ENCODE measurements around the gene OR4C11. TPM values are rescaled to one million over a fixed set of nuclear protein-coding genes. Genes with fewer than 3 reads are reported as not detected.

Gene OR4C11, protein sequence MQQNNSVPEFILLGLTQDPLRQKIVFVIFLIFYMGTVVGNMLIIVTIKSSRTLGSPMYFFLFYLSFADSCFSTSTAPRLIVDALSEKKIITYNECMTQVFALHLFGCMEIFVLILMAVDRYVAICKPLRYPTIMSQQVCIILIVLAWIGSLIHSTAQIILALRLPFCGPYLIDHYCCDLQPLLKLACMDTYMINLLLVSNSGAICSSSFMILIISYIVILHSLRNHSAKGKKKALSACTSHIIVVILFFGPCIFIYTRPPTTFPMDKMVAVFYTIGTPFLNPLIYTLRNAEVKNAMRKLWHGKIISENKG
- total RNA-seq (not detected), polyA plus RNA-seq (not detected), total RNA-seq (not detected)

DNA sequence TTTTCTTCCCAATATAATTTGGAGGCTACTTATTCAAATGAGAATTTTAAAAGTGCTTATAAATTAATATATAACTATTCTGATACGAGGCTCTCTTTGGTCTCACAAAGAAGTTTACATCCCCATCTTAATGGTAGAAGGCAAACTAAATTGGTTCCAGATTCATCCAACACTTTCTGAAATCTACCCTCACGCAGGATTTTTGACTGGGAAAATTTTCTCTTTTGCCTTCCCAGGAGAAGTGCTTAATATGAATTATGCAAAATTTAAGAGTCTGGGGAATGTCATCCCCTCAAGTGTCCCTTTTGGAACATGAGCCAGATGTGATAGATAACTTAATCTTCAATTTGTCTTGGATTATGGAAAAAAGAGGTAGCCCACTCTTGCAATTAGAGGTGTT, at the start of gene OR4C11:
OR4C11 (minus strand) TSS at position 101 of the 400 bp plus-strand sequence. CDS start 3,272 bp downstream, outside the sequence.
- intact Hi-C loops (cut with micrococcal nuclease): no loop called here
- no peak for ATAC-seq
- Mint-ChIP-seq H3K9me3 (peaks cover 0 to 28% (median 9%) of the 10 kb centered on the region in 11 donors), H3K4me3 (no peak within 1 kb of the TSS), H3K27me3 (no peaks in the 10 kb centered on the region), H3K36me3 (no peaks in the 10 kb centered on the region), H3K4me1 (no peaks in the 10 kb centered on the region), H3K27ac (no peak within 1 kb of the TSS)
- Histone ChIP-seq H3K9me3 (ENCODE audit: control insufficient read depth in 2 of 3, low read length in 3 of 3) (no peaks in the 10 kb centered on the region), H3K36me3 (ENCODE audit: control insufficient read depth in 2 of 3, insufficient read depth in 3 of 3, low read length in 3 of 3) (no peaks in the 10 kb centered on the region), H3K4me1 (ENCODE audit: control insufficient read depth in 2 of 2, insufficient read depth in 2 of 2, low read length in 2 of 2) (no peaks in the 10 kb centered on the region), H3K27me3 (ENCODE audit: control insufficient read depth in 2 of 2, insufficient read depth in 2 of 2, low read length in 2 of 2) (no peaks in the 10 kb centered on the region), H3K4me3 (ENCODE audit: low read length) (no peak within 1 kb of the TSS), H3K27ac (ENCODE audit: low read depth, low read length) (no peak within 1 kb of the TSS)
- ChIA-PET CTCF (no interaction called here), POLR2A (no interaction called here)
- no peak for DNase-seq

GRCh38 chr11:55655096-55655495, 47.7 kb upstream of the OR4C11 start:
- Mint-ChIP-seq H3K4me3 (no peak overlapping the region), H3K27me3 (no peaks in the 10 kb centered on the region), H3K36me3 (no peaks in the 10 kb centered on the region), H3K9me3 (peaks cover 0 to 39% (median 13%) of the 10 kb centered on the region in 11 donors), H3K27ac (no peak overlapping the region), H3K4me1 (no peaks in the 10 kb centered on the region)
- intact Hi-C loops (cut with micrococcal nuclease): no loop called here
- Histone ChIP-seq H3K27me3 (ENCODE audit: control insufficient read depth in 2 of 2, insufficient read depth in 2 of 2, low read length in 2 of 2) (no peaks in the 10 kb centered on the region), H3K27ac (ENCODE audit: low read depth, low read length) (no peak overlapping the region), H3K4me1 (ENCODE audit: control insufficient read depth in 2 of 2, insufficient read depth in 2 of 2, low read length in 2 of 2) (no peaks in the 10 kb centered on the region), H3K4me3 (ENCODE audit: low read length) (no peak overlapping the region), H3K9me3 (ENCODE audit: control insufficient read depth in 2 of 3, low read length in 3 of 3) (no peaks in the 10 kb centered on the region), H3K36me3 (ENCODE audit: control insufficient read depth in 2 of 3, insufficient read depth in 3 of 3, low read length in 3 of 3) (no peaks in the 10 kb centered on the region)
- CTCF ChIA-PET: no interaction called here
- ATAC-seq (no peak), DNase-seq (no peak)
- POLR2A ChIA-PET: no interaction called here

- intact Hi-C loops (cut with micrococcal nuclease): no loop called here
- Histone ChIP-seq H3K27me3 (ENCODE audit: control insufficient read depth in 2 of 2, insufficient read depth in 2 of 2, low read length in 2 of 2) (no peaks in the 10 kb centered on the region), H3K27ac (ENCODE audit: low read depth, low read length) (no peak overlapping the region), H3K4me1 (ENCODE audit: control insufficient read depth in 2 of 2, insufficient read depth in 2 of 2, low read length in 2 of 2) (no peaks in the 10 kb centered on the region), H3K36me3 (ENCODE audit: control insufficient read depth in 2 of 3, insufficient read depth in 3 of 3, low read length in 3 of 3) (no peaks in the 10 kb centered on the region), H3K4me3 (ENCODE audit: low read length) (no peak overlapping the region), H3K9me3 (ENCODE audit: control insufficient read depth in 2 of 3, low read length in 3 of 3) (no peaks in the 10 kb centered on the region)
- Mint-ChIP-seq H3K27ac (no peak overlapping the region), H3K27me3 (no peaks in the 10 kb centered on the region), H3K4me3 (no peak overlapping the region), H3K36me3 (no peaks in the 10 kb centered on the region), H3K4me1 (no peaks in the 10 kb centered on the region), H3K9me3 (peaks cover 0 to 37% (median 5%) of the 10 kb centered on the region in 11 donors)
- DNase-seq: no peak
- no peak for ATAC-seq
- ChIA-PET POLR2A (no interaction called here), CTCF (no interaction called here)
Measured at GRCh38 chr11:55652560-55652959, 45.1 kb upstream of the OR4C11 start.

DNA sequence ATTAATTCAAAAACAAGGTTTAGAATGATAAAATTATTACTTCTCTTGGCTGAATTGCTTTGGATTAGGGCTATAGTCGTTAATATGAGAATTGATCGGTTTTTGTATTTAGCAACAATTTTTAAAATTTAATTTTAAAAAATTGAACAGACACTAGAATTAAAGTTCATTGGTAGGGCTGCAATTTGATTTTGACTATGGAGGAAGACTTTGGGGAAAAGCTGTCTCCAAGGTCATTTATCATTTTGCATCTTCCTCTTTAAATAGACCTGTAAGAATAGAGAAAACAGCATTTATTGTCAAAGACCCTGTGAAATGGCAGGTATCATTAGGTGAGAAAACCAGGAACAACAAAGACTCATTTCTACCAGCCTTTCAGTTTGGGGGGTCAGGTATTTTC, 40.6 kb upstream of the OR4C11 start, which contains the start of gene OR4S2:
OR4S2 (plus strand) TSS at position 301 of the 400 bp plus-strand sequence. CDS start 2,577 bp downstream, outside the sequence.
- no peak within 1 kb of the TSS for H3K4me3 ChIP-seq (ENCODE audit: low read length)
- CTCF ChIA-PET: no interaction called here
- Mint-ChIP-seq H3K4me1 (no peaks in the 10 kb centered on the region), H3K27ac (no peak within 1 kb of the TSS), H3K4me3 (no peak within 1 kb of the TSS), H3K36me3 (no peaks in the 10 kb centered on the region), H3K9me3 (peaks cover 0 to 33% (median 8%) of the 10 kb centered on the region in 11 donors), H3K27me3 (no peaks in the 10 kb centered on the region)
- DNase-seq (no peak), ATAC-seq (no peak)
- no peaks in the 10 kb centered on the region for H3K36me3 ChIP-seq (ENCODE audit: control insufficient read depth in 2 of 3, insufficient read depth in 3 of 3, low read length in 3 of 3)
- no peaks in the 10 kb centered on the region for H3K27me3 ChIP-seq (ENCODE audit: control insufficient read depth in 2 of 2, insufficient read depth in 2 of 2, low read length in 2 of 2)
- POLR2A ChIA-PET: no interaction called here
- no peaks in the 10 kb centered on the region for H3K4me1 ChIP-seq (ENCODE audit: control insufficient read depth in 2 of 2, insufficient read depth in 2 of 2, low read length in 2 of 2)
- H3K27ac ChIP-seq (ENCODE audit: low read depth, low read length): no peak within 1 kb of the TSS
- intact Hi-C loops (cut with micrococcal nuclease): no loop called here
- no peaks in the 10 kb centered on the region for H3K9me3 ChIP-seq (ENCODE audit: control insufficient read depth in 2 of 3, low read length in 3 of 3)

DNA sequence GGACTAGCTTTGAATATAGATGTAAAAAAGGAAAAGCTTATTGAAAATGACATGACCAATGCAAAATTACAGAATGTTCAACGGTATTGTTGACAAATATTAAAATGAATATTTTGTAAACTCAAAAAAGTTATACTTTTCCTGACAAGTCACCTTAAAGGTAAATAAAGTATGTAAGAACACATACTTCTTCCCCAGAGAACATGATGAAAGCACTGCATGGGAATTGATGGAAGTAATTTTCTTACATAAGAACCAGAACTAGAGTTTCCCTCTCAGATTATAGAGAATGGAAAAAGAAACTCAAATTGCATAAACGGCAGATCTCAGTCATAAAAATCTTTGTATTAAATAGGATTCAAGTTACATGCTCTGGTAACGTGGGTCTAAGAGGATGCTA, 27.4 kb upstream of the OR4C11 start, which contains the start of gene OR4P4:
OR4P4 (plus strand) TSS at position 301 of the 400 bp plus-strand sequence.
- Mint-ChIP-seq H3K4me3 (no peak within 1 kb of the TSS), H3K36me3 (no peaks in the 10 kb centered on the region), H3K4me1 (no peaks in the 10 kb centered on the region), H3K9me3 (peaks cover 2 to 34% (median 7%) of the 10 kb centered on the region in 11 donors), H3K27me3 (no peaks in the 10 kb centered on the region), H3K27ac (no peak within 1 kb of the TSS)
- H3K27ac ChIP-seq (ENCODE audit: low read depth, low read length): no peak within 1 kb of the TSS
- H3K36me3 ChIP-seq (ENCODE audit: control insufficient read depth in 2 of 3, insufficient read depth in 3 of 3, low read length in 3 of 3): no peaks in the 10 kb centered on the region
- no peak for DNase-seq
- intact Hi-C loops (cut with micrococcal nuclease): loop anchor here in 1 of 2 donors (10.0 kb wide), 1 partner anchor 70 kb away; no protein-coding TSS in a partner anchor
- POLR2A ChIA-PET: no interaction called here
- H3K27me3 ChIP-seq (ENCODE audit: control insufficient read depth in 2 of 2, insufficient read depth in 2 of 2, low read length in 2 of 2): no peaks in the 10 kb centered on the region
- no peak within 1 kb of the TSS for H3K4me3 ChIP-seq (ENCODE audit: low read length)
- ATAC-seq: no peak
- no peaks in the 10 kb centered on the region for H3K9me3 ChIP-seq (ENCODE audit: control insufficient read depth in 2 of 3, low read length in 3 of 3)
- CTCF ChIA-PET: no interaction called here
- H3K4me1 ChIP-seq (ENCODE audit: control insufficient read depth in 2 of 2, insufficient read depth in 2 of 2, low read length in 2 of 2): no peaks in the 10 kb centered on the region

DNA sequence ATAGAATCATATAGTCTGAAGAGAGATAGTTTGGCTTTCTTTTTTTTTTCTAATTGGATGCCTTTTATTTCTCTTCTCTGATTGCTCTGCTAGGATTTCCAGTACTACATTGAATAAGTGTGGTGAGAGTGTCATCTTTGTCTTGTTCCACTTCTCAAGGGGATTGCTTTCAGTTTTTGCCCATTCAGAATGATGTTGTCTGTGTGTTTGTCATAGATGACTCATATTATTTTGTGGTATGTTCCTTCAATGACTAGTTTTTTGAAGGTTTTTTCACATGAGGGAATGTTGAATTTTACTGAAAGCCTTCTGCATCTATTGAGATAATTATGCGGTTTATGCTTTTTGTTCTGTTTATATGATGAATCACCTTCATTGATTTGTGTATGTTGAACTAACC, 17.1 kb upstream of the OR4C11 start:
- no peak overlapping the region for H3K27ac Mint-ChIP-seq

DNA sequence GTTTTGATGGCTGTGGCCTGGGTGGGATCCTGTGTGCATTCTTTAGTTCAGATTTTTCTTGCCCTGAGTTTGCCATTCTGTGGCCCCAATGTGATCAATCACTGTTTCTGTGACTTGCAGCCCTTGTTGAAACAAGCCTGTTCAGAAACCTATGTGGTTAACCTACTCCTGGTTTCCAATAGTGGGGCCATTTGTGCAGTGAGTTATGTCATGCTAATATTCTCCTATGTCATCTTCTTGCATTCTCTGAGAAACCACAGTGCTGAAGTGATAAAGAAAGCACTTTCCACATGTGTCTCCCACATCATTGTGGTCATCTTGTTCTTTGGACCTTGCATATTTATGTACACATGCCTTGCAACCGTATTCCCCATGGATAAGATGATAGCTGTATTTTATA, 34.9 kb downstream of the OR4C11 start:
- no peak for ATAC-seq
- Mint-ChIP-seq H3K27me3 (no peaks in the 10 kb centered on the region), H3K27ac (no peak overlapping the region), H3K4me3 (no peak overlapping the region), H3K36me3 (peaks cover 0 to 4% (median 0%) of the 10 kb centered on the region in 5 donors), H3K4me1 (no peaks in the 10 kb centered on the region), H3K9me3 (peaks cover 3 to 33% (median 14%) of the 10 kb centered on the region in 11 donors)
- Histone ChIP-seq H3K36me3 (ENCODE audit: control insufficient read depth in 2 of 3, insufficient read depth in 3 of 3, low read length in 3 of 3) (no peaks in the 10 kb centered on the region), H3K4me3 (ENCODE audit: low read length) (no peak overlapping the region), H3K27me3 (ENCODE audit: control insufficient read depth in 2 of 2, insufficient read depth in 2 of 2, low read length in 2 of 2) (no peaks in the 10 kb centered on the region), H3K27ac (ENCODE audit: low read depth, low read length) (no peak overlapping the region), H3K9me3 (ENCODE audit: control insufficient read depth in 2 of 3, low read length in 3 of 3) (no peaks in the 10 kb centered on the region), H3K4me1 (ENCODE audit: control insufficient read depth in 2 of 2, insufficient read depth in 2 of 2, low read length in 2 of 2) (no peaks in the 10 kb centered on the region)
- no peak for DNase-seq
- ChIA-PET CTCF (no interaction called here), POLR2A (no interaction called here)
- intact Hi-C loops (cut with micrococcal nuclease): no loop called here

More for the DNA sequence above, 17.1 kb upstream of the OR4C11 start:
- H3K4me3 Mint-ChIP-seq: no peak overlapping the region
- ATAC-seq (no peak), DNase-seq (no peak)
- intact Hi-C loops (cut with micrococcal nuclease): no loop called here
- Histone ChIP-seq H3K36me3 (ENCODE audit: control insufficient read depth in 2 of 3, insufficient read depth in 3 of 3, low read length in 3 of 3) (no peaks in the 10 kb centered on the region), H3K4me3 (ENCODE audit: low read length) (no peak overlapping the region), H3K27me3 (ENCODE audit: control insufficient read depth in 2 of 2, insufficient read depth in 2 of 2, low read length in 2 of 2) (no peaks in the 10 kb centered on the region), H3K9me3 (ENCODE audit: control insufficient read depth in 2 of 3, low read length in 3 of 3) (peaks cover 0 to 4% (median 0%) of the 10 kb centered on the region in 3 experiments), H3K4me1 (ENCODE audit: control insufficient read depth in 2 of 2, insufficient read depth in 2 of 2, low read length in 2 of 2) (no peaks in the 10 kb centered on the region), H3K27ac (ENCODE audit: low read depth, low read length) (no peak overlapping the region)
- no peaks in the 10 kb centered on the region for H3K36me3 Mint-ChIP-seq
- peaks cover 0 to 61% (median 17%) of the 10 kb centered on the region in 11 donors for H3K9me3 Mint-ChIP-seq
- POLR2A ChIA-PET: no interaction called here
- no peaks in the 10 kb centered on the region for H3K27me3 Mint-ChIP-seq
- CTCF ChIA-PET: no interaction called here
- H3K4me1 Mint-ChIP-seq: no peaks in the 10 kb centered on the region
